H1 (cell line): ENCODE measurements around the gene LRRC8D. TPM values are rescaled to one million over a fixed set of nuclear protein-coding genes. Genes with fewer than 3 reads are reported as not detected.

ENCODE experiments used
- EP300 ChIP-seq, 2 experiments: IDR thresholded peaks; 1 replicate in 1 of 2; 2 replicates in 1 of 2; pipeline ENCODE4 v1.6.1; 2011 to 2012; ENCODE audit warnings: low read depth in 2 of 2, low read length in 2 of 2, mild to moderate bottlenecking in 2 of 2, borderline replicate concordance in 1 of 2, inconsistent platforms in 1 of 2, moderate library complexity in 1 of 2
- polyA plus RNA-seq, 7 experiments: library from polyadenylated mRNA; depleted of rRNA in 3 of 7; stranded (reverse) in 5 of 7; unstranded in 2 of 7; fragments of >200 nt in 5 of 7; fragments of 200-250 nt in 2 of 7; gene quantifications; 1 replicate in 5 of 7; 2 replicates in 1 of 7; 4 replicates in 1 of 7; pipeline versions ENCODE4 v1.2.1 to v1.2.3, GENCODE V29; 2011 to 2013; ENCODE audit warnings: missing spikeins in 2 of 7, mixed read lengths in 2 of 7
- total RNA-seq: library from RNA; stranded (reverse); fragmentation: NEBNext Ultra II Directional; extraction: Animal tissue kit (Norgen Biotek cat#: 25700); gene quantifications from 2 replicates; pipeline ENCODE4 v1.2.1, GENCODE V29; 2021

Gene LRRC8D
- total and polyA plus RNA-seq, 2 of the 8 experiments (the other 6 are each of a cell fraction or from before 2014, with no cell fraction given): 42.0 to 58.5 TPM

DNA sequence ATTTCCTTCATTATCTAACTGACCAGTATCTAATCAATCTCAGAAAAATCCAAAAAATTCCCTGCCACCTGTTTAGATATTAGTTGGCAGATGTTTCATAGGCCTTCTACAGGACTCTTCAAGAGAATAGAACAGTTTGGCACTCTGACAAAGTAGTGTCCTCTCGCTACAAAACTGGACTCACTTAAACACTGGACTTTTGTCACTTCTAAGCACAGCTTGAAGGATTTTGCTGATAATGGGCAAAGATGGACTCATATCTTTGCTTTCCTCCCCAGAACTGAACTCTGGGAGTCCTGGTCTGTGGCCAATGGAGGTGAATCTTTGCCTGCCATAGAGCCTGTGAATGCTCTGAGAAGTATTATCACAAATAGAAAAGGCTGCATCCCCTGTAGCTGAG lies 115.9 kb downstream of the LRRC8D start (continued):
- no peak for TF ChIP-seq EP300 (IDR thresholded peaks at IDR 0.05; ENCODE audit: borderline replicate concordance in 1 of 2, low read depth in 2 of 2, low read length in 2 of 2)
- TF ChIP-seq, all 59 proteins: peak for 0
